DOHH2 (cell line): ENCODE measurements around the gene GCNT4.
"Not testable (repeated sequence)": the region's sequence is repeated elsewhere in the genome, so short reads cannot be mapped to it uniquely, and the experiment has no call there.

Source experiments
- H3F3A ChIP-seq: fragments of 200-600 bp; sonication (generic), shearing (Covaris generic); 2 replicates; pipeline ENCODE4 v1.6.0; 2016; ENCODE audit warnings: antibody characterized with exemption, mild to moderate bottlenecking; ENCODE audit not compliant: control insufficient read depth, insufficient read depth
- H3K27ac ChIP-seq: fragments of 200-600 bp; sonication (generic); 2 replicates; pipeline ENCODE4 v1.5.1; 2014; ENCODE audit warnings: low read depth, mild to moderate bottlenecking, low read length, moderate library complexity
- H3K27me3 ChIP-seq: fragments of 200-600 bp; sonication (generic); 2 replicates; pipeline ENCODE4 v1.6.1; 2014; ENCODE audit warnings: mild to moderate bottlenecking, low read length, mixed read lengths; ENCODE audit not compliant: control insufficient read depth
- H3K36me3 ChIP-seq: fragments of 200-600 bp; sonication (generic); 2 replicates; pipeline ENCODE4 v1.6.1; 2014; ENCODE audit warnings: mild to moderate bottlenecking, low read length, moderate library complexity, mixed read lengths; ENCODE audit not compliant: control insufficient read depth
- H3K4me1 ChIP-seq: fragments of 200-600 bp; sonication (generic); 2 replicates; pipeline ENCODE4 v1.6.1; 2014; ENCODE audit warnings: mild to moderate bottlenecking, low read length, mixed read lengths; ENCODE audit not compliant: control insufficient read depth
- H3K4me2 ChIP-seq: fragments of 200-600 bp; sonication (generic); 2 replicates; pipeline ENCODE4 v1.6.0; 2014; ENCODE audit warnings: mild to moderate bottlenecking, low read length, moderate library complexity
- H3K4me3 ChIP-seq: fragments of 200-600 bp; sonication (generic); 2 replicates; pipeline ENCODE4 v1.5.1; 2014; ENCODE audit warnings: mild to moderate bottlenecking, low read length, mixed read lengths
- H3K79me2 ChIP-seq: fragments of 200-600 bp; sonication (generic); 2 replicates; pipeline ENCODE4 v1.6.1; 2014; ENCODE audit warnings: mild to moderate bottlenecking, low read length, mixed read lengths; ENCODE audit not compliant: control insufficient read depth
- H3K9me2 ChIP-seq: fragments of 200-600 bp; sonication (generic); replicated peaks from 2 replicates; pipeline ENCODE4 v1.6.1; 2014; ENCODE audit warnings: mild to moderate bottlenecking, low read length, mixed read lengths; ENCODE audit not compliant: control insufficient read depth
- H3K9me3 ChIP-seq: fragments of 200-600 bp; sonication (generic); 2 replicates; pipeline ENCODE4 v1.6.1; 2014; ENCODE audit warnings: antibody characterized with exemption, low read length, mixed read lengths; ENCODE audit not compliant: control insufficient read depth, insufficient read depth
- H4K20me1 ChIP-seq: fragments of 200-600 bp; sonication (generic); 2 replicates; pipeline ENCODE4 v1.6.0; 2014; ENCODE audit warnings: low read depth, mild to moderate bottlenecking, antibody characterized with exemption, low read length, moderate library complexity; ENCODE audit not compliant: control insufficient read depth, insufficient read depth
- EZH2phosphoT487 ChIP-seq: fragments of 200-600 bp; sonication (generic); IDR thresholded peaks from 2 replicates; pipeline ENCODE4 v1.6.1; 2017; ENCODE audit warnings: borderline replicate concordance, mild to moderate bottlenecking, antibody characterized with exemption, low read length, moderate library complexity, mixed read lengths
- TF ChIP-seq, protein P1 (sequence below): fragments of 200-600 bp; sonication (generic); IDR thresholded peaks from one replicate; pipeline ENCODE4 v1.5.1; 2014; ENCODE audit warnings: antibody characterized with exemption, mild to moderate bottlenecking, low read depth, low read length; ENCODE audit not compliant: poor library complexity, severe bottlenecking

The GCNT4 gene

DNA sequence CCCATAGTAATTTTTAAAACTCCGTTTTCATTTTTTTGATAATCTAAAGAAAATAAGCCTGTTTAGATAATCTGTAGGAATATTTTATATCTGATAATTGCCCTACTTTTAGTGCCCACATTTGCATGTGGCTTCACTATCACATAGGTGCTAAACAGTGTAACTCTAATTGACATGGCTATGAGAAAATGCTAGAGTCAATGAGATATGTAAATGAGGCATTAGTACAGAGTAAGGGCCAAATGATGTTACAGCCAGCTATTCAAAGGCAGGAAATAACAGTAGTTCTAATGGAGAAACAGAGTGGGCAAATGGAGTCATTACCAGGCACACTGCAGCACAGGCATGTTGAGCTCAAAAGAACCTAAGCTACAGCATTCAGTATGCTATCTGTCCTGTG, 37.3 kb upstream of the GCNT4 start:
- Histone ChIP-seq H3K79me2 (no peaks in the 10 kb centered on the region), H3F3A (no peaks in the 10 kb centered on the region), H3K27ac (no peak overlapping the region), H3K36me3 (no peaks in the 10 kb centered on the region), H3K4me2 (no peak overlapping the region), H4K20me1 (no peaks in the 10 kb centered on the region), H3K4me3 (no peak overlapping the region), H3K9me2 (no peaks in the 10 kb centered on the region), H3K4me1 (no peaks in the 10 kb centered on the region), H3K9me3 (no peaks in the 10 kb centered on the region), H3K27me3 (no peaks in the 10 kb centered on the region)
- TF ChIP-seq, protein P1, sequence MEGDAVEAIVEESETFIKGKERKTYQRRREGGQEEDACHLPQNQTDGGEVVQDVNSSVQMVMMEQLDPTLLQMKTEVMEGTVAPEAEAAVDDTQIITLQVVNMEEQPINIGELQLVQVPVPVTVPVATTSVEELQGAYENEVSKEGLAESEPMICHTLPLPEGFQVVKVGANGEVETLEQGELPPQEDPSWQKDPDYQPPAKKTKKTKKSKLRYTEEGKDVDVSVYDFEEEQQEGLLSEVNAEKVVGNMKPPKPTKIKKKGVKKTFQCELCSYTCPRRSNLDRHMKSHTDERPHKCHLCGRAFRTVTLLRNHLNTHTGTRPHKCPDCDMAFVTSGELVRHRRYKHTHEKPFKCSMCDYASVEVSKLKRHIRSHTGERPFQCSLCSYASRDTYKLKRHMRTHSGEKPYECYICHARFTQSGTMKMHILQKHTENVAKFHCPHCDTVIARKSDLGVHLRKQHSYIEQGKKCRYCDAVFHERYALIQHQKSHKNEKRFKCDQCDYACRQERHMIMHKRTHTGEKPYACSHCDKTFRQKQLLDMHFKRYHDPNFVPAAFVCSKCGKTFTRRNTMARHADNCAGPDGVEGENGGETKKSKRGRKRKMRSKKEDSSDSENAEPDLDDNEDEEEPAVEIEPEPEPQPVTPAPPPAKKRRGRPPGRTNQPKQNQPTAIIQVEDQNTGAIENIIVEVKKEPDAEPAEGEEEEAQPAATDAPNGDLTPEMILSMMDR: no peak
- no peak for TF ChIP-seq EZH2phosphoT487

DNA sequence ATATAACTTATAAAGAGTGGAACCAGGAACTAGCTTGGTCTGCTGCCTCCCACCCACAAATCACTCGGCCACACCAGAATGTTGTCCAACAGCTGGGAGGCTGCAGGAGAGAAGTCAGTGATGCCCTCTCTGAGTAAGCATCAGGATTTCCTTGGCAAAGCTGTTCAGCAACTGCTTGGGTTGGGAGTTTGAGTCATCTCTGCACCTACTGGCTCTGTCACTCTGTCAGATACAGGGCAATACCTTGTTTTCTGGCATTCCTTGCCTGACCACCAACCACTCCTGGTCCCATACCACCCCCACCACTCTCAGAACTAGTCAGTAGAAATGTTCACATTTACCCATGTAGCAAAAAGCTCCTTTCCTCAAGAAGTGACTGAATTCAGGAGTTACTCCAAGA, 36.8 kb upstream of the GCNT4 start:
- Histone ChIP-seq H3K9me3 (no peaks in the 10 kb centered on the region), H3K27ac (no peak overlapping the region), H3K9me2 (no peaks in the 10 kb centered on the region), H3K27me3 (no peaks in the 10 kb centered on the region), H3K4me1 (no peaks in the 10 kb centered on the region), H3K79me2 (no peaks in the 10 kb centered on the region), H4K20me1 (no peaks in the 10 kb centered on the region), H3F3A (no peaks in the 10 kb centered on the region), H3K36me3 (no peaks in the 10 kb centered on the region), H3K4me3 (no peak overlapping the region), H3K4me2 (no peak overlapping the region)
- TF ChIP-seq, protein P1: no peak
- TF ChIP-seq EZH2phosphoT487: no peak

DNA sequence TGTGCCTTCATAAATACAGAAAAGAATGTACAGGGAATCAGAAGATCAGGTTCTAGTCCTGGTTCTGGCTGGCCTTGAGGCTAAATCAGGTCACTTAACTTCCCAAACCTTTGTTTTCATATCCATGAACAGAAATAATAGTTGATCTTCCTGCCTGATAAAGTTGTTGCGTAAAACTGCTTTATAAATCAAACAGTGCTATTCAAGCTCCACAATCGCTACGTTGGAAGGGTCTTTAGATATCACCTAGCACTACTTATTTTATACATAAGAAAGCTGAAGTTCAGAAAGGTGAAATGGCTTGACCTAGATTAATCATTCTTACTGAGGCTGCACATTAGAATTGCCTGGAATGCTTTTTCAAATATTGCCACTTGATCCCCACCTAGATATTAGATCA, 36.3 kb upstream of the GCNT4 start:
- Histone ChIP-seq H3K79me2 (no peaks in the 10 kb centered on the region), H3K27me3 (no peaks in the 10 kb centered on the region), H3K36me3 (no peaks in the 10 kb centered on the region), H3K27ac (no peak overlapping the region), H3K9me3 (no peaks in the 10 kb centered on the region), H4K20me1 (no peaks in the 10 kb centered on the region), H3K4me3 (no peak overlapping the region), H3K4me2 (no peak overlapping the region), H3F3A (no peaks in the 10 kb centered on the region), H3K9me2 (no peaks in the 10 kb centered on the region), H3K4me1 (no peaks in the 10 kb centered on the region)
- no peak for TF ChIP-seq EZH2phosphoT487
- TF ChIP-seq, protein P1: no peak

DNA sequence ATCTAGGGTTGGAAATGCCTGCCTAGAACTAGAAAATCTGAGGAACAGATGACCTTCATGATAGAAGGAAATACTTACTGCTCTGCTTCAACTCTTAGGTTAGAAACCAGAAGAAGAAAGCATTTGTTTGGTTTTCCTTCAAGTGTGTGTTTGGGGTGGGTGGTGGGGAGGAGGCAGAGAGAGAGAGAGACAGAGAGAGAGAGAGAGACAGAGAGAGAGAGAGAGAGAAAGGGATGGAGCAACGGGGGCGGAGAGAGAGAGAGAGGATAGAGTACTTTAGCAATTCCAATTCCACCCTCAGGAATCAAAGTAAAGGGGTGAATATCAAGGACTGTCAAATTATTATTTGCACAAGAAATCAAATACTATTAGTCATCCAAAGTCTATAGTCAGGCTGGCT, 29.2 kb upstream of the GCNT4 start:
- H3K4me2 ChIP-seq: no peak overlapping the region
- no peak overlapping the region for H3K4me3 ChIP-seq
- no peaks in the 10 kb centered on the region for H3K9me2 ChIP-seq
- TF ChIP-seq, protein P1: no peak
- TF ChIP-seq EZH2phosphoT487: no peak
- no peaks in the 10 kb centered on the region for H3K36me3 ChIP-seq
- no peaks in the 10 kb centered on the region for H3F3A ChIP-seq
- H4K20me1 ChIP-seq: no peaks in the 10 kb centered on the region
- H3K27ac ChIP-seq: no peak overlapping the region
- no peaks in the 10 kb centered on the region for H3K79me2 ChIP-seq
- no peaks in the 10 kb centered on the region for H3K27me3 ChIP-seq
- no peaks in the 10 kb centered on the region for H3K4me1 ChIP-seq
- no peaks in the 10 kb centered on the region for H3K9me3 ChIP-seq

DNA sequence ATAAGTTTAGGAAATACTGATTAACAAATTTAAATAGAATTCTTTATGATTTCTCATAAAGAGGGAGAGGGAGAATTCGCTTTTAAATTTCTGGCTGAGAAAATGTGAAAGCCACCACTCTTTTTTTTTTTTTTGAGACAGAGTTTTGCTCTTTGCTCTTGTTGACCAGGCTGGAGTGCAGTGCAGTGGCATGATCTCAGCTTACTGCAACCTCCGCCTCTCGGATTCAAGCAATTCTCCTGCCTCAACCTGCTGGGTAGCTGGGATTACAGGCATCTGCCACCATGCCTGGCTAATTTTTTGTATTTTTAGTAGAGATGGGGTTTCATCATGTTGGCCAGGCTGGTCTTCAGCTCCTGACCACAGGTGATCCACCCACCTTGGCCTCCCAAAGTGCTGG, 27.0 kb upstream of the GCNT4 start:
- not testable (repeated sequence) for H3F3A ChIP-seq, H3K79me2 ChIP-seq, H3K36me3 ChIP-seq, H3K27me3 ChIP-seq, H3K4me3 ChIP-seq, H3K9me2 ChIP-seq, H3K27ac ChIP-seq, H3K9me3 ChIP-seq, H4K20me1 ChIP-seq, H3K4me2 ChIP-seq, H3K4me1 ChIP-seq
